BLaER1 (cell line): Measurements from ENCODE around the gene KCNN4.

Experiments used
- H3K27ac ChIP-seq: shearing (Covaris generic); formaldehyde crosslinking; 2 replicates; pipeline ENCODE4 v1.8.1; 2022
- H3K27me3 ChIP-seq: shearing (Covaris generic); formaldehyde crosslinking; 2 replicates; pipeline ENCODE4 v1.8.1; 2022
- H3K36me3 ChIP-seq: shearing (Covaris generic); formaldehyde crosslinking; 2 replicates; pipeline ENCODE4 v1.8.1; 2022
- H3K4me1 ChIP-seq: shearing (Covaris generic); formaldehyde crosslinking; 2 replicates; pipeline ENCODE4 v1.8.1; 2022
- H3K4me2 ChIP-seq: shearing (Covaris generic); formaldehyde crosslinking; 2 replicates; pipeline ENCODE4 v1.8.1; 2022
- H3K4me3 ChIP-seq: shearing (Covaris generic); formaldehyde crosslinking; 2 replicates; pipeline ENCODE4 v1.8.1; 2022
- H3K9ac ChIP-seq: shearing (Covaris generic); formaldehyde crosslinking; 2 replicates; pipeline ENCODE4 v1.8.1; 2022
- H3K9me3 ChIP-seq: shearing (Covaris generic); formaldehyde crosslinking; 2 replicates; pipeline ENCODE4 v1.8.1; 2022
- H4K20me1 ChIP-seq: shearing (Covaris generic); formaldehyde crosslinking; 2 replicates; pipeline ENCODE4 v1.8.1; 2022
- Cebpa-rat ChIP-seq: shearing (Covaris generic); IDR thresholded peaks from 2 replicates; pipeline ENCODE4 v1.8.1; 2022

Gene KCNN4

GRCh38 chr19:43798546-43799409 is 18.0 kb upstream of the KCNN4 start:
- H3K9me3 ChIP-seq = no peaks in the 10 kb centered on the region
- H3K4me3 ChIP-seq = peak overlapping the region; percentile 54
- no peaks in the 10 kb centered on the region for H3K27me3 ChIP-seq
- H4K20me1 ChIP-seq = no peaks in the 10 kb centered on the region
- H3K4me2 ChIP-seq = peak overlapping the region; percentile 88
- peak overlapping the region; percentile 57; the same call in 1 of the 2 replicates for H3K9ac ChIP-seq
- 0 out of 2 replicates have a peak overlapping the region, but pooled peaks have one; percentile 38 for H3K27ac ChIP-seq
- peaks cover 12% of the 10 kb centered on the region for H3K4me1 ChIP-seq
- no peak for TF ChIP-seq Cebpa-rat
- H3K36me3 ChIP-seq = no peaks in the 10 kb centered on the region

- Histone ChIP-seq H3K4me2 (peak overlapping the region; percentile 88), H3K4me3 (peak overlapping the region; percentile 54), H3K27ac (no peak overlapping the region), H3K27me3 (no peaks in the 10 kb centered on the region), H3K9me3 (no peaks in the 10 kb centered on the region), H3K4me1 (peaks cover 12% of the 10 kb centered on the region), H3K36me3 (no peaks in the 10 kb centered on the region), H4K20me1 (no peaks in the 10 kb centered on the region), H3K9ac (no peak overlapping the region)
- TF ChIP-seq Cebpa-rat = no peak
These were observed 17.3 kb upstream of the KCNN4 start for GRCh38 chr19:43798026-43798545.

DNA sequence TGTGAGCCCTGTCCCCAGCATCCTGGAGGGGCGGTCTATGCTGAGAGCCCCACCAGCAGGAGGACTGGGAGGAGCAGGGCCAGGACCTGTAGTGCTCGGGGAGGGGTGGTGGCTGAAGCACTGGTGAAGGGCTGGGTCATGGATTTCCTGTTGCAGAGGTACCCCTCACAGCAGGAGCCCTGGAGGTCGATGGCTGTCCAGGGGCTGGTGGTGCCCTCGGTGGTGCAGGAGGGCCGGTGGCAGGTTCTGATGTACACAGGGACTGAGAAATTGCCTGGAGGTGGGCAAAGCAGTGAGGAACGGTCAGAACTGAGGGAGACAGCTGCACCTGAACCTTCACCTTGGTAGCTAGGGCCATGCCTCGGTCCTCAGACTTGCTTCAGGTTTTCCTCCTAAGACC is 16.8 kb upstream of the KCNN4 start:
- Histone ChIP-seq H3K9ac (no peak overlapping the region), H4K20me1 (no peaks in the 10 kb centered on the region), H3K4me1 (peaks cover 12% of the 10 kb centered on the region), H3K27me3 (no peaks in the 10 kb centered on the region), H3K27ac (no peak overlapping the region), H3K9me3 (no peaks in the 10 kb centered on the region), H3K36me3 (no peaks in the 10 kb centered on the region), H3K4me3 (no peak overlapping the region), H3K4me2 (no peak overlapping the region)
- no peak for TF ChIP-seq Cebpa-rat

GRCh38 chr19:43797118-43797517 is 16.3 kb upstream of the KCNN4 start:
- Histone ChIP-seq H3K4me1 (peaks cover 12% of the 10 kb centered on the region), H3K36me3 (no peaks in the 10 kb centered on the region), H3K4me2 (no peak overlapping the region), H3K9ac (no peak overlapping the region), H4K20me1 (no peaks in the 10 kb centered on the region), H3K27ac (no peak overlapping the region), H3K4me3 (no peak overlapping the region), H3K9me3 (no peaks in the 10 kb centered on the region), H3K27me3 (no peaks in the 10 kb centered on the region)
- TF ChIP-seq Cebpa-rat = no peak

- Histone ChIP-seq H3K4me2 (peak overlapping the region; percentile 30), H4K20me1 (no peaks in the 10 kb centered on the region), H3K9me3 (no peaks in the 10 kb centered on the region), H3K4me3 (no peak overlapping the region), H3K36me3 (no peaks in the 10 kb centered on the region), H3K27ac (no peak overlapping the region), H3K4me1 (peaks cover 16% of the 10 kb centered on the region), H3K27me3 (no peaks in the 10 kb centered on the region), H3K9ac (no peak overlapping the region)
- TF ChIP-seq Cebpa-rat = no peak
These were observed 9.8 kb upstream of the KCNN4 start for GRCh38 chr19:43790587-43790986.

- Histone ChIP-seq H3K4me3 (no peak overlapping the region), H3K4me2 (no peak overlapping the region), H3K4me1 (peaks cover 28% of the 10 kb centered on the region), H3K36me3 (no peaks in the 10 kb centered on the region), H3K9me3 (no peaks in the 10 kb centered on the region), H3K27ac (no peak overlapping the region), H3K27me3 (no peaks in the 10 kb centered on the region), H3K9ac (no peak overlapping the region), H4K20me1 (no peaks in the 10 kb centered on the region)
- no peak for TF ChIP-seq Cebpa-rat
These were observed 8.3 kb upstream of the KCNN4 start for GRCh38 chr19:43789029-43789428.

GRCh38 chr19:43786665-43787064 is 5.9 kb upstream of the KCNN4 start:
- TF ChIP-seq Cebpa-rat = no peak
- Histone ChIP-seq H3K4me1 (peaks cover 51% of the 10 kb centered on the region), H3K4me3 (no peak overlapping the region), H3K27ac (no peak overlapping the region), H4K20me1 (no peaks in the 10 kb centered on the region), H3K4me2 (no peak overlapping the region), H3K9ac (0 out of 2 replicates have a peak overlapping the region, but pooled peaks have one; percentile 22), H3K36me3 (no peaks in the 10 kb centered on the region), H3K9me3 (no peaks in the 10 kb centered on the region), H3K27me3 (no peaks in the 10 kb centered on the region)

DNA sequence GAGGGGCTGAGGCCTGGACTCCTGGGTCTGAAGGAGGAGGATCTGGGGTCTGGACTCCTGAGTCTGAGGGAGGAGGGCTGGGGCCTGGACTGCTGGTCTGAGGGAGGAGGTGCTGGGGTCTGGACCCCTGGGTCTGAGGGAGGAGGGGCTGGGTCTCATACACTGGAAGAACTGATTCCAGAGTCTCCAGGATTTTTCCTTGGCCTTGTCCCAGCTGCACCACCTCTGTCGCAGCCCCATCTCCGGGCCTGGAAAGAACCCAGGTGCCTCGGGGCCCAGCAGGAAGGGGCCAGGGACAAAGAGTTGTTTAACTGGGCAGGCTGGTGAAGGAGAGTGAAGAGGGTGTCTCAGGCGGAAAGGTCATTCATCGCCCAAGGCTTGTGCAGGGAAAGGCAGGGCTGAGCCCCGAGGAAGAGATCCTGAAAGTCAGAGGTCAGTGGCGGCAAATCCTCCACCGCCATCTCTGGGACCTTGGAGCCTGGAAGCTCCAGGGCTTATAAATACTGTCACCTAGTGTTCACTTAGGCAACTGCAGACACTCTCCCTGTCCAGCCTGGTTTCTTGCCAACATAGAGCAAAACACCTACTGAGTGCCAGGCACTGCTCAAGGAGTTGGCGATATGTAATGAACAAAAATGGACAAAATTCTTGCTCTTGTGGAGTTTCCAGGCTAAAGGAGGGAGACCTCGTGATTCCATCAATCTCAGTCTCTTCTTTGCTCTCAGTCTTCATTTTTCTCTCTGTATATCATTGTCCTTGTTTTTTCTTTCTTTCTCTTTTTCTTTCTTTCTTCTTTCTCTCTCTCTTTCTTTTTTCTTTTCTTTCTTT is 4.4 kb upstream of the KCNN4 start:
- Histone ChIP-seq H3K27me3 (no peaks in the 10 kb centered on the region), H3K4me1 (peaks cover 49% of the 10 kb centered on the region), H3K9ac (peak overlapping the region; percentile 64; the same call in 1 of the 2 replicates), H3K27ac (peak overlapping the region; percentile 80), H3K4me3 (no peak overlapping the region), H3K9me3 (no peaks in the 10 kb centered on the region), H3K4me2 (peak overlapping the region; percentile 82), H4K20me1 (no peaks in the 10 kb centered on the region), H3K36me3 (no peaks in the 10 kb centered on the region)
- no peak for TF ChIP-seq Cebpa-rat

DNA sequence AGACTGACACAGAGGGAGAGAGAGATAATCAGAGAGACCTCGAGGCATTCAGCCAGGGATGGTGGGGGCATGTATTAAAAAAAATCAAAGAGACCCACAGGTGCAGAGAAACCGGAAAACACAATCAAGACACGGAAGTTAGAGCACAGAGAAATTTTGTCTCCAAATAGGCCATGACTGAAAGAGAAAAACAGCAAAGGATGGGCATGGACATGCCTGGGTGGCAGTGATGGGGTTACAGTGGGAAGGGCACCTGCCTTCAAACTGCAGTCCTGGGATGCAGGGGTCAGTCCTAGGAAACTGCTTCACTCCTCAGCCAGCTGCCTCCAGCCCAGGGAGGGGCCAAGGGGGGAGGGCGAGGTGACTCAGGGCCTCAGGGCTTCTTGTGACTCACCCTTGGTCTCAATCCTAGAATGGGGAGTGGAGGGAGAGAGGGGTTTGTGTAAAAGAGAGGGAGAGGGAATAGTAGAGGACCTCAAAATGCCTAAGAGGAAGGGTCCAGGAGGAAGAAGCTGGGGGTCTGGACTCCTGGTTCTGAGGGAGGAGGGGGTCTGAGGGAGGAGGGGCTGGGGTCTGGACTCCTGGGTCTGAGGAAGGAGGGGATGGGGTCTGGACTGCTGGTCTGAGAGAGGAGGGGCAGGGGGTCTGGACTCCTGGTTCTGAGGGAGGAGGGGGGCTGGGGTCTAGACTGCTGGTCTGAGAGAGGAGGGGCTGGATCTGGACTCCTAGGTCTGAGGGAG is 3.6 kb upstream of the KCNN4 start:
- Histone ChIP-seq H3K36me3 (no peaks in the 10 kb centered on the region), H3K4me3 (no peak overlapping the region), H3K9me3 (no peaks in the 10 kb centered on the region), H3K27ac (peak overlapping the region; percentile 80), H3K27me3 (no peaks in the 10 kb centered on the region), H3K4me1 (peaks cover 51% of the 10 kb centered on the region), H3K9ac (peak overlapping the region; percentile 64), H4K20me1 (no peaks in the 10 kb centered on the region), H3K4me2 (peak overlapping the region; percentile 82)
- TF ChIP-seq Cebpa-rat = no peak
